ENCODE data around the gene ATXN2. TPM values are rescaled to one million over a fixed set of nuclear protein-coding genes. Genes with fewer than 3 reads are reported as not detected.

ATXN2 gene
- total and polyA plus RNA-seq, 9 of the 15 experiments (the other 6 are each of a cell fraction or from before 2014, with no cell fraction given): 16.8 to 67.8 (median 29.3) TPM

DNA sequence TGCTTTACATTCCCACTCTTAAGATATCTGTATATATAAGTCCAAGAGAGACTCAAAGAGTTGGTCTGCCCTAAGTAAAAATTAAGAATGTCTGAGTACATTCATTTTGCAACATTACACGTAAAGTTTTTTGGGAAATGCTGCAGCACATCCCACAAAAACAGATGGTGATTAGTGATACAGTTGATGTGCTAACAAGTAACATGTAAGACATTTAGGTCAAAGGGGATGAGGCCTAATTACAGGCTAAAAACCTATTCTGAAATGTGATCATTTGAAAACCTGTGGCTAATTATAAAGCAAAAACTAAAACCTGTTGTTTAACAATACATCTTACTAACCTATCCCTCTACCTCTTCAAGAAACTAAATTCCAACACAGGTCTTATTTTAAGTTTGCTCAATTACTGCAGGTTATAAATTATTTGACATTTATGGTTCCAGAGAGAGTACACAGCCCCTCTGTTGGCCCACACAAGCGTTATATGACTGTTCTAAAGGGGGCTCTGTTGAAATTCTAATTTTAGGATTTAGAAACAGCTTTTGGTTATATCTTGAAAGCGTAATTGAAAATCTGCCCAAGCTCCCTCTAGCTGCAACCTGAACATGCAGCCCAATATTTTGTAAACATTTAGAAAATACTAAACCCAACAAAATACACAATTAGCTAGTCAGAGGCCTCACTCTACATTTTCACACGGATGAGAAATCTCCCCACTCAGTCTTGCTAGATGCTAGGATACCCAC, 43.7 kb upstream of the ATXN2 start:
- peak overlapping the region; percentile 29; the same call in 1 of the 3 replicates for H3K27ac ChIP-seq (ENCODE audit: extremely low read depth, low read depth, low read length)

More for the DNA sequence above, 43.7 kb upstream of the ATXN2 start:
- intact Hi-C loops (cut with micrococcal nuclease): no loop called here
- WGBS (ENCODE audit: insufficient coverage, low coverage, missing lambda C conversion rate): 65% methylated on average over 4 of the region's 4 CpGs
- H3K27me3 ChIP-seq (ENCODE audit: control insufficient read depth in 2 of 2, insufficient read depth in 2 of 2, low read length in 2 of 2): no peaks in the 10 kb centered on the region
- POLR2A ChIA-PET: interaction anchor here (1.3 kb wide), 2 partner anchors 8 to 27 kb away, joined by 4 to 5 read pairs; no protein-coding TSS in a partner anchor
- H3K9me3 ChIP-seq (replicated peaks; ENCODE audit: control insufficient read depth, insufficient read depth, low read depth, low read length): no peaks in the 10 kb centered on the region
- in situ Hi-C loops (cut with MboI): no loop called here
- no peak for ATAC-seq
- H3K4me1 ChIP-seq (replicated peaks in 1 of 2; ENCODE audit: control insufficient read depth in 2 of 2, insufficient read depth in 2 of 2, low read length in 2 of 2): peaks cover 6 to 10% of the 10 kb centered on the region in 2 experiments; a peak in 3 of 5 replicates
- no peak overlapping the region for H3K9ac ChIP-seq (ENCODE audit: insufficient read depth in 1 of 2, low read depth in 2 of 2, low read length in 2 of 2)
- no peak overlapping the region for H3K4me2 ChIP-seq (ENCODE audit: insufficient read depth, low read length)
- TF ChIP-seq ILF3 (IDR thresholded peaks at IDR 0.05; ENCODE audit: borderline replicate concordance) (no peak), SMARCA4 (IDR thresholded peaks at IDR 0.05) (no peak), NCOA6 (IDR thresholded peaks at IDR 0.05) (no peak), NCOA2 (IDR thresholded peaks at IDR 0.05; ENCODE audit: partially characterized antibody in 2 of 2) (no peak), DMBX1 (CRISPR knock-in tag; IDR thresholded peaks at IDR 0.05; ENCODE audit: borderline replicate concordance) (no peak)
- TF ChIP-seq, protein P1, sequence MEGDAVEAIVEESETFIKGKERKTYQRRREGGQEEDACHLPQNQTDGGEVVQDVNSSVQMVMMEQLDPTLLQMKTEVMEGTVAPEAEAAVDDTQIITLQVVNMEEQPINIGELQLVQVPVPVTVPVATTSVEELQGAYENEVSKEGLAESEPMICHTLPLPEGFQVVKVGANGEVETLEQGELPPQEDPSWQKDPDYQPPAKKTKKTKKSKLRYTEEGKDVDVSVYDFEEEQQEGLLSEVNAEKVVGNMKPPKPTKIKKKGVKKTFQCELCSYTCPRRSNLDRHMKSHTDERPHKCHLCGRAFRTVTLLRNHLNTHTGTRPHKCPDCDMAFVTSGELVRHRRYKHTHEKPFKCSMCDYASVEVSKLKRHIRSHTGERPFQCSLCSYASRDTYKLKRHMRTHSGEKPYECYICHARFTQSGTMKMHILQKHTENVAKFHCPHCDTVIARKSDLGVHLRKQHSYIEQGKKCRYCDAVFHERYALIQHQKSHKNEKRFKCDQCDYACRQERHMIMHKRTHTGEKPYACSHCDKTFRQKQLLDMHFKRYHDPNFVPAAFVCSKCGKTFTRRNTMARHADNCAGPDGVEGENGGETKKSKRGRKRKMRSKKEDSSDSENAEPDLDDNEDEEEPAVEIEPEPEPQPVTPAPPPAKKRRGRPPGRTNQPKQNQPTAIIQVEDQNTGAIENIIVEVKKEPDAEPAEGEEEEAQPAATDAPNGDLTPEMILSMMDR (IDR thresholded peaks at IDR 0.05 in 2 of 3, conservative IDR thresholded peaks at IDR 0.05 in 1 of 3; ENCODE audit: insufficient read depth in 2 of 3, low read depth in 1 of 3, low read length in 3 of 3): peak in 1 of 3 experiments; percentile 19; a peak in 1 of 6 replicates
- H4K20me1 ChIP-seq (replicated peaks; ENCODE audit: control insufficient read depth, insufficient read depth, low read length): no peaks in the 10 kb centered on the region
- BruUV-seq (replicated peaks): no TSS peak
- H3K79me2 ChIP-seq (ENCODE audit: control insufficient read depth, insufficient read depth, low read length): no peaks in the 10 kb centered on the region
- peaks cover 59% of the 10 kb centered on the region for H3K36me3 ChIP-seq (ENCODE audit: control insufficient read depth, insufficient read depth, low read length)
- no peak overlapping the region for H3K4me3 ChIP-seq
- no peaks in the 10 kb centered on the region for H3K9me1 ChIP-seq (ENCODE audit: control insufficient read depth, insufficient read depth, low read length)
- CTCF ChIA-PET (ENCODE audit: low intra/inter-chr PET ratio): no interaction called here
- no peak for FAIRE-seq
- H2AFZ ChIP-seq (ENCODE audit: low read depth, low read length): no peak overlapping the region
- peak in 1 of 4 experiments; percentile 38 for DNase-seq (ENCODE audit: extremely low read depth in 1 of 4, low spot score in 3 of 4)

Data from K562 (cell line).